ENCODE measurements around the gene ARHGAP42.
A peak's percentile ranks its signal among the peaks of the same experiment; 100 is the strongest.
"Not testable (repeated sequence)": the region's sequence is repeated elsewhere in the genome, so short reads cannot be mapped to it uniquely, and the experiment has no call there.

The ARHGAP42 gene, protein sequence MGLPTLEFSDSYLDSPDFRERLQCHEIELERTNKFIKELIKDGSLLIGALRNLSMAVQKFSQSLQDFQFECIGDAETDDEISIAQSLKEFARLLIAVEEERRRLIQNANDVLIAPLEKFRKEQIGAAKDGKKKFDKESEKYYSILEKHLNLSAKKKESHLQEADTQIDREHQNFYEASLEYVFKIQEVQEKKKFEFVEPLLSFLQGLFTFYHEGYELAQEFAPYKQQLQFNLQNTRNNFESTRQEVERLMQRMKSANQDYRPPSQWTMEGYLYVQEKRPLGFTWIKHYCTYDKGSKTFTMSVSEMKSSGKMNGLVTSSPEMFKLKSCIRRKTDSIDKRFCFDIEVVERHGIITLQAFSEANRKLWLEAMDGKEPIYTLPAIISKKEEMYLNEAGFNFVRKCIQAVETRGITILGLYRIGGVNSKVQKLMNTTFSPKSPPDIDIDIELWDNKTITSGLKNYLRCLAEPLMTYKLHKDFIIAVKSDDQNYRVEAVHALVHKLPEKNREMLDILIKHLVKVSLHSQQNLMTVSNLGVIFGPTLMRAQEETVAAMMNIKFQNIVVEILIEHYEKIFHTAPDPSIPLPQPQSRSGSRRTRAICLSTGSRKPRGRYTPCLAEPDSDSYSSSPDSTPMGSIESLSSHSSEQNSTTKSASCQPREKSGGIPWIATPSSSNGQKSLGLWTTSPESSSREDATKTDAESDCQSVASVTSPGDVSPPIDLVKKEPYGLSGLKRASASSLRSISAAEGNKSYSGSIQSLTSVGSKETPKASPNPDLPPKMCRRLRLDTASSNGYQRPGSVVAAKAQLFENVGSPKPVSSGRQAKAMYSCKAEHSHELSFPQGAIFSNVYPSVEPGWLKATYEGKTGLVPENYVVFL

GRCh38 chr11:100687054-100687629 is at the start of gene ARHGAP42:
Gene ARHGAP42 (plus strand): TSS chr11:100687288. CDS start chr11:100687679, 391 bp downstream.
- peak in 1 of 2 experiments; percentile 12 for DNase-seq (ENCODE audit: low read depth in 2 of 2)

DNA sequence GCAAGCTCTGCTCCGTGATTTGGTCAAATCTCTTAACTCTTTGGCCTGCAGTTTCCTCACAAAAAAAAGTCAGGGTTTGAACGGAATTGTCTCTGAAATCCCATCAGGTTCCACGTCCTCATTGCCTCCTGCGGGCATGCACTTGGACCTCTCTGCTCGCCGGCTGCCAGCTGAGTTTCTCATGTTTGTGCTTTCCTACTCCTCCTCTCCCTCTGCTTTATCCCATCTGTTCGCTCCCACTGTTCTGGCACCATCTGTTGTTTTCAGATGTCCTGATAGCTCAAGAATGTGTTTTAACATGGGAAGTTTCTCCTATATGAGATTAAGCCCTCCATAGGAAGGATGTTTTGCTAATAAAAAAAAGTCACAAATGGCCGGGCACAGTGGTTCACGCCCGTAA is 49.4 kb upstream of the ARHGAP42 start:
- no peak for DNase-seq (ENCODE audit: low read depth in 2 of 2)

DNA sequence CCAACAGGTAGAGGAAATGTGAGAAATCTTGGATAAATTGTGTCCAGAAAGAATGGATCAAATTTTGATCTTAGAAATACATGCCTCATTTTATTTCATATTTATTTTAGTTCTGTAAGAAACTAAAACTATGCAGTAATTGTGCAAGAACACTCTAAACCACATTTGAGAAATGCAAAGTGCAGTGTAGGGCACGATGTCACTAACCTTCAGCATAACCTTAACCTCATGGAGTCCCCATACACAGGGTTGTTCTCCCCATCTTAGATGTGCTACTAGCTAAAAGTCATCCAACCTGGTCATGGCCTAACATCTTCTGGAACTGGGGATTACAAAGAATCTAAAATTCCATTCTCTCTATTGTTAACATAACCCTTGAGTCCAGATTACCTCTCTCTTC is 48.4 kb upstream of the ARHGAP42 start:
- no peak for DNase-seq (ENCODE audit: low read depth in 2 of 2)

DNA sequence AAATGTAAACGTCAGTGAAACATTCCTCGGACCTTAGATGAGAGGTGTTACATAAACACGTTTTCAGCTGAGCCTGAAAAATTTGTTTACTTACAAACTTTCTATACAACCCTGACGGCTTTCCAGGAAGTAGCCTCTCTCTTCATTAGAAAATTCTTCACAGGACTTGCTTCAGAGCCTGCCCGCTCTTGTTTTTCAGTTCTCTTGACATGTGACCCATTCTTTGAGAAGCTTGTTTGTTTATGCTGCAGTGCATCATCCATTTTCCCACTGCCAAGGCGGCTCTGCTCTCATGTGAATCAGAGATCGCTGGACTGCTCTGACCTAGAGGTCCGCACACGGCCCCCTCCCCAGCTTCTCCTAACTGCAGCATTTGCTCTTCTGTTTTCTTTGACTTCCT is 47.9 kb upstream of the ARHGAP42 start:
- no peak for DNase-seq (ENCODE audit: low read depth in 2 of 2)

DNA sequence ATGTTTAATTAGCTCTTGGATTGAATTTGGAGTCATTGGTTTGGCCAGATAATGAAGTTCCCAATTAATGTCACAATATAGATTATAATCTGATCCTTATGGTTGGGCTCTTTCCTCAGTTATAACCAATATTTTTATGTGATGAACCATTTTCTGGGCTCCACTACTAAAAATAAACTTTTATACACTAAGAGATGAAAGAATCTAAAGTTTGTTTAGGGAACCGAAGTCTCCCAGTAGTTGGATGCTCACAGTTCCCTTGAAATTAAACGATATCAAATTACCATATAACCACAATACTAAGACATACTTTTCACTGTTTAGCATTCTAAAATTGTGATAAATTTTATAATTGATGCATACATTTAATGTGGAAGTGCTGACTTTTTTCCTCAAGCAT is 47.0 kb upstream of the ARHGAP42 start:
- no peak for DNase-seq (ENCODE audit: low read depth in 2 of 2)

- DNase-seq (ENCODE audit: low read depth in 2 of 2): no peak
Observed at GRCh38 chr11:100640646-100641045, 46.4 kb upstream of the ARHGAP42 start.

GRCh38 chr11:100641456-100641855 is 45.6 kb upstream of the ARHGAP42 start:
- no peak for DNase-seq (ENCODE audit: low read depth in 2 of 2)

- no peak for DNase-seq (ENCODE audit: low read depth in 2 of 2)
Observed at GRCh38 chr11:100646545-100646944, 40.5 kb upstream of the ARHGAP42 start.

- DNase-seq (ENCODE audit: low read depth in 2 of 2): no peak
Observed at GRCh38 chr11:100647861-100648260, 39.2 kb upstream of the ARHGAP42 start.

GRCh38 chr11:100663583-100663982 is 23.5 kb upstream of the ARHGAP42 start:
- DNase-seq (ENCODE audit: low read depth in 2 of 2): no peak

GRCh38 chr11:100663996-100664395 is 23.1 kb upstream of the ARHGAP42 start:
- DNase-seq (ENCODE audit: low read depth in 2 of 2): no peak

DNA sequence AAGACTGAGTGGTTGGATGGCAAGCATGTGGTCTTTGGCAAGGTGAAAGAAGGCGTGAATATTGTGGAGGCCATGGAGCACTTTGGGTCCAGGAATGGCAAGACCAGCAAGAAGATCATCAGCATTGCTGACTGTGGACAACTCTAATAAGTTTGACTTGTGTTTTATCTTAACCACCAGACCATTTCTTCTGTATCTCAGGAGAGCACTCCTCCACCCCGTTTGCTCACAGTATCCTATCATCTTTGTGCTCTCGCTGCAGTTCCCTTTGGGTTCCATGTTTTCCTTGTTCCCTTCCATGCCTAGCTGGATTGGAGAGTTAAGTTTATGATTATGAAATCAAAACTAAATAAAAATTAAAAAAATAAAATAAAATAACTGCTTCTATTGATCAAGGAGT is 20.3 kb upstream of the ARHGAP42 start:
- not testable (repeated sequence) for DNase-seq (ENCODE audit: low read depth in 2 of 2)

GRCh38 chr11:100667449-100667848 is 19.6 kb upstream of the ARHGAP42 start:
- no peak for DNase-seq (ENCODE audit: low read depth in 2 of 2)

GRCh38 chr11:100670140-100670539 is 16.9 kb upstream of the ARHGAP42 start:
- no peak for DNase-seq (ENCODE audit: low read depth in 2 of 2)

- no peak for DNase-seq (ENCODE audit: low read depth in 2 of 2)
Observed at GRCh38 chr11:100671471-100671870, 15.6 kb upstream of the ARHGAP42 start.

- DNase-seq (ENCODE audit: low read depth in 2 of 2): no peak
Observed at GRCh38 chr11:100672498-100673033, 14.5 kb upstream of the ARHGAP42 start.

GRCh38 chr11:100673063-100673462 is 14.0 kb upstream of the ARHGAP42 start:
- DNase-seq (ENCODE audit: low read depth in 2 of 2): no peak

DNA sequence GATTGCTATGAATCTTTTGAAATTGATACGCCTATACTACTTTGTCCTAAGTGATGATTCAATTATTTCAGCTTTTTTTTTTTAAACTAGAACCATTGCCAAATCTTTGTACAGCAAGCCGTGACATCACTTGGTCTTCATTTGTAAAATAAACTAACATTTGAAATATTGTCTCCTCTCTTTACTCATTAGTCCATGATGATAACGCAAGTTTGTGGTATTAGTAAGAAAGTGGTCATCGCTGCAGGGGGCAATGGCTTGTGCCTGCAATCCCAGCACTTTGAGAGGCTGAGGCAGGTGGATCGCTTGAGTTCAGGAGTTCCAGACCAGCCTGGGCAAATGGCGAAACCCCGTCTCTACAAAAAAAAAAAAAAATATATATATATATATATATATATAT is 12.9 kb upstream of the ARHGAP42 start:
- no peak for DNase-seq (ENCODE audit: low read depth in 2 of 2)

DNA sequence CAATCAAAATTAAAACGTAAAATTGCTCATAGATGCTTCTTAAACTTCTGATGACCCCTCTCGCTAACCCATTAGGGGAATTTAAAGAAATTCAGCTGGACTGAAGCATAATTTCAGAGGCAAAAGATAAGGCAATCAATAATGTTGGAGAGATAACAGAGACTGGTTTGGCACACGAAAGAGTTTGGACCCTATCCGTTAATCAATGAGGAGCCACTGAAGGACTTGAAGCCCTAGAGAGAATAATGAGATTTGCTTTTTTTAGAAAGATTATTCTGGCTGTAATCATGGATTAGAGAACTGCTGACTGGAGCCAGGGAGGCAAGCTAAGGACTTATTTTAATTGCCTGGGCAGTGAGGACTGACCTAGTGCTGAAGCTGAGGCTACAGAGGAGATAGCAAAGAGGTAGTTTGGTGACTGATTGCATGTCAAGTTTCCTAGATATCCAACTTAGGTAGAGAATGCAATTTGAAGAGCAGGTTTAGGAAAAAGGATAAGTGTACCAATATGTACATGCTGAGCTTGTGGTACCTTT is 11.9 kb upstream of the ARHGAP42 start:
- no peak for DNase-seq (ENCODE audit: low read depth in 2 of 2)

DNA sequence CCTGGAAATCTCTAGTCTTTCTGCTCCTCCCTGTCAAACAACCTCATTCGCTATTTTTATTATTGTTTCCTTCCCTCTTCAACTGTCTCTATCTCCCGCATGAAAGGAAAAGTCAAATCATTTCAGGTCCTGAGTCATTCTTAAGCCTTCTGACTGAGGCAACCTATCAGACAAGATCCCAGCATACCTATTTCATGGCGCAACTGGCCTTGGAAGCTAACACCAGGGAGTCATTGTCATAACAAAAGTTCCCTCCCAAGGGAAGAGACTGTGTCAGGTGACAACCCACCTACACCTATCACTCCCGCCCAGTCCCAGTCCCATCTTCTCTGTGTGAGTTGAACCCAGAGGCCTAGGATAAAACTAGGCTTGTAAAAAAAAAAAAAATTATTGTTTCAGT is 10.2 kb upstream of the ARHGAP42 start:
- DNase-seq (ENCODE audit: low read depth in 2 of 2): no peak

DNA sequence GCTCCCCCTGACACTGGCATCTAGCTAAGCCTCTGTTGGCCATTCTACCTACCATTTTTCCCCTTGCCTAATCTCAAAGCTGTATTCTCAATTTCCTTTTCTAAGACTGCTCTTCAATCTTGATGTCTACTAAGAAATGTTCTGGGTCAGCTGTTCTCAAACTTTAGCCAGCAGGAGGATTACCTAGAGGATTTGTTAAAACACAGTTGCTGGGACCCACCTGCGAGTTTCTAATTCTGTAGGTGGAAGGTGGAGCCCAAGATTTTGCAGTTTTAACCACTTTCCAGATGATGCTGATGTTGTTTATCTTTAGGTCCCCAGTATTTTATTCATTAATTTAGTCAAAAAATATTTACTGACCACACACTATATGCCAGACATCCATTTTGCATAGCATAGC is 9.3 kb upstream of the ARHGAP42 start:
- no peak for DNase-seq (ENCODE audit: low read depth in 2 of 2)

DNA sequence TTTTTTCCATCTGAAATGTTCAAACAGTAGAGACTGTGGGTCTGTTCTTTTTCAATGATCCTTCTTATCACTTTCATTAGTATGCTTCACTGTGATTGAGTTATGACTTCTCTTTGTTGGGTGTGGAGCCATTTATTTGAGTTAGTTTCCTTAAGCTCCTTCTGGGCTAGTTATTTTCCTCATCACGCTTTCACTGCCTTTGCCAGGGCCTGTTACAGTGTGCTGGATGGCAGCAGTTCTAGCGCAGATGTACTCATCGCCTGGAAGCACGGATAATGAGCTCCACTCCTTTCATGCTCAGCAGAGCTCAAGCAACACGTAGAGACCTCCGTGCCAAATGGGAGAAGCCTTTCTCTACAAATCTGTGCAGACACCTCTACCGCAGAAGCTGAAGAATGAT is 7.0 kb upstream of the ARHGAP42 start:
- DNase-seq (ENCODE audit: low read depth in 2 of 2): no peak

Data from stimulated activated CD4-positive, alpha-beta T cell treated with anti-CD3 and anti-CD28 coated beads, Interleukin-12 subunit alpha, Interleukin-12 subunit beta, amount 100 ng/mL, for 24 hours (primary cell).